Measurements from ENCODE around the gene PTPRU.
"Not testable (repeated sequence)": the region's sequence is repeated elsewhere in the genome, so short reads cannot be mapped to it uniquely, and the experiment has no call there.

GRCh38 chr1:29222260-29222659 is 14.1 kb upstream of the PTPRU start:
- TF ChIP-seq CTCF, EP300, POLR2A (IDR thresholded peaks at IDR 0.05): not testable (repeated sequence)

All from suprapubic skin (tissue), 3 donors.